Measurements from ENCODE around the gene ANKRD23.
"Not testable (repeated sequence)": the region's sequence is repeated elsewhere in the genome, so short reads cannot be mapped to it uniquely, and the experiment has no call there.

ANKRD23 gene

DNA sequence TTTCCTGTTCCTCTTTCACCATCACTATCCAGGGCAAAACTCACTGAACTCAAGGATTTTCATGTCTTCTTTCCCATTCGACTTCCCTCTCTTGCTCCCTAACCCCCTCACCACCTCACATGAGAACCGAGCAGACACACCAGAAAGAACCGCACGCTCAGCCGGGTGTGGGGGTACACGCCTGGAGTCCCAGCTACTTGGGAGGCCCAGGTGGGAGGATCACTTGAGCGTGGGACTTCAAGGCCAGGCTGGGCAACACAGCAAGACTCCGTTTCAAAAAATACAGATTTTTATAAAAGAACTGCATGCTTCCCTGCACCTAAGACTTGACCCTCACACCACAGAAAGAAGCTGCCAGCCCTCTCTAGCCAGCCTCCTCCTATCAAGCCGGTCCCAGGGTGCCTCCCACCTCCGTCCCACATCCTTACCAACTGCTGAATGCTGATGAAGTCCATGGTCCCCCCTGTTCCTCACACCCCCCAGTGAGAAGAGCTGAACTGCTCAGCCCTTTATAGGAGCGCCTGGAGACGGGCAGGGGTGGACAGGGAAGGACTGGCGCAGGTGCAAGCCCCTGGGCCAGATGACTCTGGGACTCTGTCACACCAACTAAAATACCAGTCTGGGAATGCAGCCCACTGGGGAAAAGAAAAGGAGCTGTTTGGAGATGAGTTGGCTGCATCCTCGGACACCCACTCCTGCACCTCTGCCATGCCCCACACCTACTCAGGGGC, at the start of gene ANKRD23:
Gene ANKRD23, minus strand, starts transcription at position 484 of the 731 bp plus-strand sequence. Its CDS starts 29 bp downstream, at position 455.
- no peak for DNase-seq (ENCODE audit: low spot score)

GRCh38 chr2:96891591-96892333, 47.9 kb upstream of the ANKRD23 start:
- DNase-seq (ENCODE audit: low spot score): no peak

DNA sequence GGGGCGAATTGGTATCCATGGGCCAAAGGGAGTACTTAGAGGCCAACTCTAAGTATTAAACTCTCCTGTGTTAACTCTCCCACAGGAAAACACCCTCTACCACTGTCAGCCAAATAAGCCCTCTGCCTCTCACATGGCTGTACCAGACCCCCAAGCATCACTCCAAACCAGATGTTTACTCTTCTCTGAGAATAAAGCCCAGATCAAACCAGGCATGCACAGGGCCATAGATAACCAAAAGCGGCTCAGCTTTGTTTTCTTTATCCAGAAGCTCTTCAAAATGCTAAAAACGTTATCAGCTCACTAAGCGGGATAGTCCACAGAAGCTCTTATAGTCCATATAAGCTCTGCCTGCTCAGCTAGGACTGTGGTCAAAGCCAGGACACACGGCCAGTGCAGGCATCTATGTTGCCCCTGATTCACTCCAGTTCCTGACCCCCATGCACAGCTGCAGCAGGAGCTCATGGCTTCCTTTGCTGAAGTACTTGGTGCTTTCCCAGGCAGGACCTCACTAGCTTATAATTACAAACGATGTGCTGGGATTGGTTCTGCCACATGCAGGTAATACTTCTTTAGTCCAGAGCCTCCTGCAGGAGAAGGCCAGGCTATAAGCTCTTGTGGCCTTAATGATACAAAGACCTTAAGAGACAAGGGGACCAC, 47.0 kb upstream of the ANKRD23 start:
- DNase-seq (ENCODE audit: low spot score): no peak

DNA sequence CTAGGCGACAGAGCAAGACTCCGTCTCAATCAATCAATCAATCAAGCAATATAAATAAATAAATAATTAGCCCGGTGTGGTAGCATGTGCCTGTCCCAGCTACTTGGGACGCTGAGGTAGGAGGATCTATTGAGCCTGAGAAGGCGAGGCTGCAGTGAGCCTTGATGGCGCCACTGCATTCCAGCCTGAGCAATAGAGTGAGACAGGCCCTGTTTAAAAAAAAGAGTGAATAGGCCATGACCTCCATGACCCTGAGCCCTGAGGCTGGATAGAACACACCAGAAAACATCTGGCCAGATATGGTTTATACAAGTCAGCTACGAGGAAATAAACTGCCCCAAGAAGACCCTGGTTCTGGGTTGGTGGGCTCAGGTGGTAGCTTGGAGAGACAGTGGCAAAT, 46.4 kb upstream of the ANKRD23 start:
- no peak for DNase-seq (ENCODE audit: low spot score)

- not testable (repeated sequence) for DNase-seq (ENCODE audit: low spot score)
Observed at GRCh38 chr2:96889502-96889901, 45.7 kb upstream of the ANKRD23 start.

GRCh38 chr2:96888072-96889011, 44.5 kb upstream of the ANKRD23 start:
- DNase-seq (ENCODE audit: low spot score): no peak

DNA sequence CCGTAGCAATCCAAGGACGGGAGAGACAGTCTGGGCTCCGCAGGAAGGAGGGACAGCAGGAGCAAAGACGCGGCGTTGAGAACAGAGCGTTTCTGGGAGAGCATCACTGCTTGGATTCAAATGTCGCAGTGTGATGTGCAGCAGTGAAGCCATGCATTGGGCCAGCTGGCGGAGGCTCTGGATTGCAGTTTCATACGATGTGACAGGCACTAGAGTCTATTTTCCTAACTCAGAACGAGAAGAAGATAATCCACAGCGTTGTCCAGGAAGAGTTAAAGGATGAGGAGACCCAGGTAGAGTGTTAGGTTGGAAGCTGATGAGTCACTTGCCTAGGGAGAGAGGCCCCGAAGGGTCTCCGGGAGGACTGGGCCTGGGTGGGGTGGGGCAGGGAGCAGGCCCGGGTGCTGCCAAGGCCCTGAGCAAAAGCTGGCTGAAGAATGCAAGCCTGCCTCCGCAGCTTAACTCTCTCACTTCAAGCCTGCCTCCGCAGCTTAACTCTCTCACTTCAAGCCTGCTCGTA, 43.7 kb upstream of the ANKRD23 start:
- DNase-seq (ENCODE audit: low spot score): no peak

GRCh38 chr2:96885432-96886347, 41.9 kb upstream of the ANKRD23 start:
- no peak for DNase-seq (ENCODE audit: low spot score)

GRCh38 chr2:96884299-96885094, 40.7 kb upstream of the ANKRD23 start:
- DNase-seq (ENCODE audit: low spot score): no peak

DNA sequence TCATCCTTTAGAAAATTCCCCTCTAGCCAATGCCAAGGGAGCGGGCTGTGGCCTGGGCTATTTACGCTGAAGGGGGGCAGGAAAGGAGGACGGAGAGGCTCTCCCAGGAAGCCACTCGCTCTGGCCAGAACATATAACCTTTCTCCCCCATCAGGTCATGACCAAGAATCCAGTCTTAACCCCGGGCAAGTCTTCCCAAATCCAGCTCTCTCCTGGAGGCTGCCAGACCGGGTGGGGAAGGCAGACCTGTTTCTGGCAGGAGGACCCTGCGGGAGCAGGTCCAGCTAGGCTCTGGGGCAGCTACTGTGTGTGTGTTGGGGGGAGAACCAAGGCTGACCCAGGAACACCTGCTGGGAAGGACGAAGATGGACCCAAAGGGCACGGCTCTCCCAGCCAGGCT, 39.5 kb upstream of the ANKRD23 start:
- DNase-seq (ENCODE audit: low spot score): no peak

DNA sequence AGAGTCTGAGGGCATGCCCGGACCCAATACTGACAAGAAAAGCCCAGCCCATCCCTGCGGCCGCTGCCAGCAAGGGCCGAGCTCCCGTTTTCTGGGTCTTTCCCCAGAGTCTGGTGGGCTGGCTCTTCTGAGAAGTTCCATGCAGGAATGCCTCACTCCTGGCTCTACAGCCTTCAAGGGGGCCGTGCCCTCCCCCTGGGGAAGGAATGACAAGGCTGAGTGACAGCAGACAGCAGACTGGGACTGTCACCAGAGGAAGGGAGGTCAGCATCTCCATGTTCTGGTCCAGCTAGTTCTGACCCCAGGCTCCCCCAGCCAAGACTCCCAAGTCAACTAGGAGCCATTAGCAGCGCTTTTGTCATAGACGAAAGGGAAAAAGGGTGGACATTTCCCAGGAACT, 39.1 kb upstream of the ANKRD23 start:
- no peak for DNase-seq (ENCODE audit: low spot score)

GRCh38 chr2:96882230-96882629, 38.4 kb upstream of the ANKRD23 start:
- DNase-seq (ENCODE audit: low spot score): no peak

GRCh38 chr2:96881349-96882195, 37.8 kb upstream of the ANKRD23 start:
- no peak for DNase-seq (ENCODE audit: low spot score)

- no peak for DNase-seq (ENCODE audit: low spot score)
Observed at GRCh38 chr2:96880891-96881273, 37.1 kb upstream of the ANKRD23 start.

GRCh38 chr2:96879545-96880040, 35.8 kb upstream of the ANKRD23 start:
- DNase-seq (ENCODE audit: low spot score): no peak

GRCh38 chr2:96878796-96879544, 35.1 kb upstream of the ANKRD23 start:
- DNase-seq (ENCODE audit: low spot score): no peak

- no peak for DNase-seq (ENCODE audit: low spot score)
Observed at GRCh38 chr2:96878171-96878570, 34.4 kb upstream of the ANKRD23 start.

- DNase-seq (ENCODE audit: low spot score): no peak
Observed at GRCh38 chr2:96877631-96878092, 33.8 kb upstream of the ANKRD23 start.
